Measurements from ENCODE around the gene DNAJB6. TPM values are rescaled to one million over a fixed set of nuclear protein-coding genes. Genes with fewer than 3 reads are reported as not detected.
A peak's percentile ranks its signal among the peaks of the same experiment; 100 is the strongest.

Gene DNAJB6
- total and polyA plus RNA-seq, 2 experiments from 2014 or later = 139 to 187 TPM

DNA sequence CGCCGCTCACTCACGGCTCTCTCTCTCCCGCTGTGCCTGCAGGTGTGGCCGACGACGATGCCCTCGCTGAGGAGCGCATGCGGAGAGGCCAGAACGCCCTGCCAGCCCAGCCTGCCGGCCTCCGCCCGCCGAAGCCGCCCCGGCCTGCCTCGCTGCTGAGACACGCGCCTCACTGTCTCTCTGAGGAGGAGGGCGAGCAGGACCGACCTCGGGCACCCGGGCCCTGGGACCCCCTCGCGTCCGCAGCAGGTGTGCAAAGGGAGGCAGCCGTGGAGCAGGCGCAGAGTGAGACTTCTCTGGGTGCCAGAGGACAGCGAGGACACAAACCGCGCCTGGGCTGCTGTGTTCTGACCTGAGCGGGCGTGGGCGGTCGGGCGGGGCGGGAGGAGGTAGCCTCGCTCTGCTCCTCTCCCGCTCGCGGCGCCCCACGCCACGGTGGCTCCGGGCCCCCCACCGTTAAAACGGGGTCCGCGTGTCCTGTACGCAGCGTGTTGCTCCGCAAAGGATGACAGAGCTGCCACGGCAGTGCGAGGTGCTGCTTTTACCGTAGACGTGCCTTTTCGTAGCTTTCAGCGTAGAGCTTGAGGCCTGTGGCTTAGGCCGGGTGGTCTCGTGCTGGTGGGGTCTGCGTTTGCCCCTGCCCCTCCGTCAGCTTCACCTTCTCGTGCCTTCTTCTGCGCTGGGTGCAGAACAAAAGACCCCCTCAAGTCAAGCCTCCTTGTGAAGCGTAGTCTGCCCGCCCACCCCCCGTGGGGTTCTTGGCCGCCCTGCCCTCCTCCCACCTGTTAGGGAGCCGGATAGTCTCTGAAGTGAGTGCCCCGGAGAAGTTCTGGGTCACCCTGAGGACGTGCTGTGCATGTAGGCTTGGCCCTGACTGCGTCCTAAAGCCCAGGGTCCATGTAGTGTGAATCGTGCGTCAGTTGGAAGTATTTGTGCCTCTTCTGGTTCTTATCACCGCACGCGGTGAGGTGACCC lies 73.2 kb downstream of the DNAJB6 start:
- no peak overlapping the region for H3K9ac ChIP-seq
- no peak overlapping the region for H3K4me3 ChIP-seq
- WGBS, 2 experiments (ENCODE audit: low coverage in 1 of 2, low lambda C conversion rate in 2 of 2, missing lambda C conversion rate in 2 of 2) = 98 to 100% methylated on average over 43 to 78 of the region's 78 CpGs
- H2AFZ ChIP-seq = no peak overlapping the region
- no peaks in the 10 kb centered on the region for H3K36me3 ChIP-seq (ENCODE audit: low read depth)
- no peaks in the 10 kb centered on the region for H4K20me1 ChIP-seq (ENCODE audit: insufficient read depth)
- H3K9me2 ChIP-seq (ENCODE audit: insufficient read depth) = no peaks in the 10 kb centered on the region
- H3K27ac ChIP-seq = no peak overlapping the region
- H3F3A ChIP-seq (ENCODE audit: insufficient read depth) = peaks cover 30% of the 10 kb centered on the region
- no peaks in the 10 kb centered on the region for H3K9me3 ChIP-seq (ENCODE audit: low read depth)
- no peak overlapping the region for H3K4me2 ChIP-seq (ENCODE audit: unreplicated experiment)
- H3K4me1 ChIP-seq (ENCODE audit: insufficient read depth) = peaks cover 26% of the 10 kb centered on the region
- peaks cover 35% of the 10 kb centered on the region; the same call in 1 of the 2 replicates for H3K79me2 ChIP-seq (ENCODE audit: insufficient read depth)
- H3K27me3 ChIP-seq (replicated peaks; ENCODE audit: insufficient read depth) = no peaks in the 10 kb centered on the region
- DNase-seq = no peak
- TF ChIP-seq EZH2 (IDR thresholded peaks at IDR 0.05; ENCODE audit: insufficient read depth, poor library complexity, severe bottlenecking) (no peak), EZH2phosphoT487 (IDR thresholded peaks at IDR 0.05; ENCODE audit: insufficient read depth, low read depth) (no peak)
- in situ Hi-C loops (cut with MboI) = no loop called here

DNA sequence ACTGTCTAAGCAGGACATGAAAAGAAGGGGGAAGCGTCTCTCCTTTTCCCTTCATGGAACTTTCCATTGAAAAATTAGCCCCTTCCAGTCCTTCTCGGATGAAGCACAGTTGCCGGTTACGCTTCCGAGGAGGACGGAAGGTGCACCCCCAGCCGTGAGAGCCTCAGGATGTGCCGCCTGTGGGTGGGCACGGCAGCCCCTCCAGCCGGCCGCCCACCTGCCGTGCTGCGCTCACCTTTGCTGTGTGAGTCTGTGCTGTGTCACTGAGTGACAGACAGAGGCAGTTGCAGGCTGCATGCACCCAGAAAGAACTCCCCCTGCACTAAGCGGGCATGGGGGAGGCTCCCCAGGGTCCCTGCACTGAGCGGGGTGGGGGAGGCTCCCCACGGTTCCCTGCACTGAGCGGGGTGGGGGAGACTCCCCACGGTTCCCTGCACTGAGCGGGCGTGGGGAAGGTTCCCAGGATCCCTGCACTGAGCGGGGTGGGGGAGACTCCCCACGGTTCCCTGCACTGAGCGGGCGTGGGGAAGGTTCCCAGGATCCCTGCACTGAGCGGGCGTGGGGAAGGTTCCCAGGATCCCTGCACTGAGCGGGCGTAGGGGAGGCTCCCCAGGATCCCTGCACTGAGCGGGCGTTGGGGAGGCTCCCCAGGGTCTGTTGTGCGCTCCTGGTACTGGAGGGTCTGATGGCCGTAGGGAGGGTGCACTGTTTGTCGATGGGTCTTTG lies 74.2 kb downstream of the DNAJB6 start:
- Histone ChIP-seq H3F3A (ENCODE audit: insufficient read depth) (peaks cover 22% of the 10 kb centered on the region), H4K20me1 (ENCODE audit: insufficient read depth) (no peaks in the 10 kb centered on the region), H3K9me3 (ENCODE audit: low read depth) (no peaks in the 10 kb centered on the region), H3K36me3 (ENCODE audit: low read depth) (no peaks in the 10 kb centered on the region), H3K27ac (peak overlapping the region; percentile 74; the same call in 1 of the 2 replicates), H3K4me2 (ENCODE audit: unreplicated experiment) (no peak overlapping the region), H3K4me3 (no peak overlapping the region), H3K9ac (no peak overlapping the region), H3K79me2 (ENCODE audit: insufficient read depth) (peaks cover 37% of the 10 kb centered on the region; the same call in 1 of the 2 replicates), H2AFZ (no peak overlapping the region), H3K9me2 (ENCODE audit: insufficient read depth) (no peaks in the 10 kb centered on the region), H3K4me1 (ENCODE audit: insufficient read depth) (peaks cover 17% of the 10 kb centered on the region), H3K27me3 (replicated peaks; ENCODE audit: insufficient read depth) (no peaks in the 10 kb centered on the region)
- no peak for TF ChIP-seq EZH2phosphoT487 (IDR thresholded peaks at IDR 0.05; ENCODE audit: insufficient read depth, low read depth)
- no peak for TF ChIP-seq EZH2 (IDR thresholded peaks at IDR 0.05; ENCODE audit: insufficient read depth, poor library complexity, severe bottlenecking)
- 96% methylated on average over 17 to 33 of the region's 33 CpGs for WGBS, 2 experiments (ENCODE audit: low coverage in 1 of 2, low lambda C conversion rate in 2 of 2, missing lambda C conversion rate in 2 of 2)
- in situ Hi-C loops (cut with MboI) = no loop called here
- no peak for DNase-seq

DNA sequence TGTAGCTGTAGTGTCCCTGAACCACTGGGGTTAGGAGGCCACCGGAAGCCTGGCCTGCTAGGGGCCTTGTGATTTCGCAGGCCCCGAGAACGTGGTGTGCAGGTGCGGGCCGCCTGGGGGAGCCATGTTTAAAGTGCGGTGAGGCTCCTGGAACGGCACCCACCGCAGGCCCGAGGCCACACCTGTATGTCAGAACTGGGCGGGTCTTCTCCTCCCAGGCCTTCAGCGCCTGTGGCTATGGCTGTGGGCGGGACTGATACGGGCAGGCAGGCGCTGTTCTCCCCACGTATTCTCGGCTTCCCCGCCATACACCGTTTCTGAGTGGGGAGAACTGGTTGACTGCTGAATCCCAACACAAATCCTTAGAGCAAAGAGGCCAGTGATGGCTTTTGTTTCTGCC lies 74.8 kb downstream of the DNAJB6 start:
- Histone ChIP-seq H3K27ac (peak overlapping the region; percentile 74), H3K9me3 (ENCODE audit: low read depth) (no peaks in the 10 kb centered on the region), H3F3A (ENCODE audit: insufficient read depth) (peaks cover 18% of the 10 kb centered on the region; the same call in 1 of the 2 replicates), H3K4me2 (ENCODE audit: unreplicated experiment) (peak overlapping the region; percentile 30), H3K4me3 (no peak overlapping the region), H2AFZ (no peak overlapping the region), H3K36me3 (ENCODE audit: low read depth) (peaks cover 2% of the 10 kb centered on the region; the same call in 1 of the 2 replicates), H3K27me3 (replicated peaks; ENCODE audit: insufficient read depth) (no peaks in the 10 kb centered on the region), H3K9me2 (ENCODE audit: insufficient read depth) (no peaks in the 10 kb centered on the region), H3K4me1 (ENCODE audit: insufficient read depth) (peaks cover 11% of the 10 kb centered on the region), H4K20me1 (ENCODE audit: insufficient read depth) (no peaks in the 10 kb centered on the region), H3K9ac (peak overlapping the region; percentile 49), H3K79me2 (ENCODE audit: insufficient read depth) (peaks cover 32% of the 10 kb centered on the region; the same call in 1 of the 2 replicates)
- DNase-seq = no peak
- TF ChIP-seq EZH2phosphoT487 (IDR thresholded peaks at IDR 0.05; ENCODE audit: insufficient read depth, low read depth) = no peak
- no peak for TF ChIP-seq EZH2 (IDR thresholded peaks at IDR 0.05; ENCODE audit: insufficient read depth, poor library complexity, severe bottlenecking)
- in situ Hi-C loops (cut with MboI) = no loop called here
- WGBS, 2 experiments (ENCODE audit: low coverage in 1 of 2, low lambda C conversion rate in 2 of 2, missing lambda C conversion rate in 2 of 2) = 91 to 93% methylated on average over 18 to 19 of the region's 19 CpGs

DNA sequence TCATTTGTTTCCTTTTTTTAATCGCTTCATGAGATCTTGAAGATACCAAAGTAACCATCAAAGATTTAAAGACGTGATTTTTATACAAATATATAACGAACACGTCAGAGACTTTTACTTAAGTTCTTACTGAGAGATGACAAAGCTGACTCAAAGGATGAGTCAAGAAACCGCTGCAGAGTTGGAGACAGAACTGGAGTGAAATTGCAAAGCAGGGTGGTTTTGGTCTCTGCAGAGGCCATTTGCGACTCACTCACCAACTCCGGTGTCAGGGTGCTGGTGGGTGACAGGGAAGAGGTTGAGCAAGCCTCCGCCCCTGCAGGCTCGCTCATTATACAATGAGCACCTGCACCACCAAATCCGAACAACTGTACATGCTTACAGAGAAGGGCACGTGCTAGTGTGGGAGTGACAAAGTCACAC lies 75.2 kb downstream of the DNAJB6 start:
- peaks cover 27% of the 10 kb centered on the region; the same call in 1 of the 2 replicates for H3K79me2 ChIP-seq (ENCODE audit: insufficient read depth)
- TF ChIP-seq EZH2phosphoT487 (IDR thresholded peaks at IDR 0.05; ENCODE audit: insufficient read depth, low read depth) = no peak
- TF ChIP-seq EZH2 (IDR thresholded peaks at IDR 0.05; ENCODE audit: insufficient read depth, poor library complexity, severe bottlenecking) = no peak
- peak; percentile 96 for DNase-seq
- peak overlapping the region; percentile 74 for H3K27ac ChIP-seq
- H3K9me3 ChIP-seq (ENCODE audit: low read depth) = no peaks in the 10 kb centered on the region
- no peaks in the 10 kb centered on the region for H4K20me1 ChIP-seq (ENCODE audit: insufficient read depth)
- peaks cover 7% of the 10 kb centered on the region; the same call in 1 of the 2 replicates for H3K36me3 ChIP-seq (ENCODE audit: low read depth)
- H3K4me2 ChIP-seq (ENCODE audit: unreplicated experiment) = peak overlapping the region; percentile 30
- no peaks in the 10 kb centered on the region for H3K9me2 ChIP-seq (ENCODE audit: insufficient read depth)
- peaks cover 11% of the 10 kb centered on the region for H3K4me1 ChIP-seq (ENCODE audit: insufficient read depth)
- H3K9ac ChIP-seq = peak overlapping the region; percentile 49
- H3F3A ChIP-seq (ENCODE audit: insufficient read depth) = peaks cover 18% of the 10 kb centered on the region; the same call in 1 of the 2 replicates
- no peaks in the 10 kb centered on the region for H3K27me3 ChIP-seq (replicated peaks; ENCODE audit: insufficient read depth)
- no peak overlapping the region for H2AFZ ChIP-seq
- 25 to 28% methylated on average over 11 of the region's 11 CpGs for WGBS, 2 experiments (ENCODE audit: low coverage in 1 of 2, low lambda C conversion rate in 2 of 2, missing lambda C conversion rate in 2 of 2)
- no peak overlapping the region for H3K4me3 ChIP-seq
- in situ Hi-C loops (cut with MboI) = no loop called here
